Trophoblast cell (in vitro differentiated cells and primary cell): ENCODE results near the gene FAM13A.

Experiments used
- DNase-seq, 2 donors: peaks; one replicate each; pipeline ENCODE4 v3.0.0-alpha.2; 2016
- H2AFZ ChIP-seq: 2 replicates; pipeline ENCODE4 v1.6.1; 2013; ENCODE audit warnings: low read length, moderate library complexity, mild to moderate bottlenecking; ENCODE audit not compliant: insufficient read depth, poor library complexity
- H2AK5ac ChIP-seq: 2 replicates; pipeline ENCODE4 v1.6.1; 2013; ENCODE audit warnings: mild to moderate bottlenecking, low read length
- H2BK120ac ChIP-seq: 2 replicates; pipeline ENCODE4 v1.6.1; 2013; ENCODE audit warnings: low read length, mild to moderate bottlenecking, moderate library complexity; ENCODE audit not compliant: insufficient read depth, poor library complexity
- H2BK12ac ChIP-seq: 2 replicates; pipeline ENCODE4 v1.6.1; 2013; ENCODE audit warnings: mild to moderate bottlenecking, low read length, moderate library complexity
- H2BK5ac ChIP-seq: 2 replicates; pipeline ENCODE4 v1.6.1; 2013; ENCODE audit warnings: low read length, low read depth, moderate library complexity, mild to moderate bottlenecking; ENCODE audit not compliant: poor library complexity
- H3K14ac ChIP-seq: 2 replicates; pipeline ENCODE4 v1.6.1; 2013; ENCODE audit warnings: mild to moderate bottlenecking, low read length
- H3K18ac ChIP-seq: 2 replicates; pipeline ENCODE4 v1.6.1; 2013; ENCODE audit warnings: mild to moderate bottlenecking, low read length
- H3K23ac ChIP-seq: 2 replicates; pipeline ENCODE4 v1.6.1; 2013; ENCODE audit warnings: low read length
- H3K27ac ChIP-seq: 2 replicates; pipeline ENCODE4 v1.5.1; 2013; ENCODE audit warnings: low read depth, mild to moderate bottlenecking, inconsistent platforms, low read length, moderate library complexity
- H3K27me3 ChIP-seq: 2 replicates; pipeline ENCODE4 v1.6.1; 2013; ENCODE audit warnings: inconsistent platforms, mild to moderate bottlenecking, low read length, moderate library complexity; ENCODE audit not compliant: insufficient read depth
- H3K36me3 ChIP-seq, 2 experiments: 1 replicate in 1 of 2; 2 replicates in 1 of 2; pipeline ENCODE4 v1.6.1; 2013; ENCODE audit warnings: low read length in 2 of 2, mild to moderate bottlenecking in 2 of 2, moderate library complexity in 1 of 2; ENCODE audit not compliant: insufficient read depth in 2 of 2, control insufficient read depth in 1 of 2
- H3K4ac ChIP-seq: 2 replicates; pipeline ENCODE4 v1.6.1; 2013; ENCODE audit warnings: low read depth, mild to moderate bottlenecking, low read length, moderate library complexity
- H3K4me1 ChIP-seq, 2 experiments: 1 replicate in 1 of 2; 2 replicates in 1 of 2; pipeline ENCODE4 v1.6.1; 2013; ENCODE audit warnings: low read length in 2 of 2, mild to moderate bottlenecking in 2 of 2, moderate library complexity in 1 of 2; ENCODE audit not compliant: insufficient read depth in 2 of 2, control insufficient read depth in 1 of 2
- H3K4me2 ChIP-seq: 2 replicates; pipeline ENCODE4 v1.6.1; 2013; ENCODE audit warnings: inconsistent platforms, mild to moderate bottlenecking, low read length, moderate library complexity
- H3K4me3 ChIP-seq: 2 replicates; pipeline ENCODE4 v1.5.1; 2013; ENCODE audit warnings: mild to moderate bottlenecking, low read depth, low read length, inconsistent platforms
- H3K79me1 ChIP-seq: one replicate; pipeline ENCODE4 v1.6.1; 2013; ENCODE audit warnings: low read length
- H3K79me2 ChIP-seq: 2 replicates; pipeline ENCODE4 v1.6.1; 2013; ENCODE audit warnings: low read length, mild to moderate bottlenecking; ENCODE audit not compliant: control insufficient read depth, insufficient read depth, poor library complexity
- H3K9ac ChIP-seq: 2 replicates; pipeline ENCODE4 v1.6.1; 2013; ENCODE audit warnings: mild to moderate bottlenecking, low read length
- H3K9me3 ChIP-seq: 2 replicates; pipeline ENCODE4 v1.6.1; 2013; ENCODE audit warnings: low read depth, mild to moderate bottlenecking, control low read depth, inconsistent platforms, low read length; ENCODE audit not compliant: insufficient read depth
- H4K12ac ChIP-seq: 2 replicates; pipeline ENCODE4 v1.6.1; 2013; ENCODE audit warnings: low read depth, mild to moderate bottlenecking, low read length, moderate library complexity
- H4K8ac ChIP-seq: 2 replicates; pipeline ENCODE4 v1.6.1; 2013; ENCODE audit warnings: low read depth, mild to moderate bottlenecking, low read length, moderate library complexity
- H4K91ac ChIP-seq: one replicate; pipeline ENCODE4 v1.6.1; 2013; ENCODE audit warnings: low read depth, mild to moderate bottlenecking, low read length, moderate library complexity
- WGBS: extraction: QIAGEN DNeasy Blood & Tissue Kit; methylation state at CpG from one replicate; pipeline ENCODE4 v1.1.7; 2013; ENCODE audit warnings: missing lambda C conversion rate; ENCODE audit not compliant: insufficient read length, insufficient coverage; ENCODE audit errors: extremely low coverage; 5-methylcytosine and 5-hydroxymethylcytosine counted together

FAM13A gene

DNA sequence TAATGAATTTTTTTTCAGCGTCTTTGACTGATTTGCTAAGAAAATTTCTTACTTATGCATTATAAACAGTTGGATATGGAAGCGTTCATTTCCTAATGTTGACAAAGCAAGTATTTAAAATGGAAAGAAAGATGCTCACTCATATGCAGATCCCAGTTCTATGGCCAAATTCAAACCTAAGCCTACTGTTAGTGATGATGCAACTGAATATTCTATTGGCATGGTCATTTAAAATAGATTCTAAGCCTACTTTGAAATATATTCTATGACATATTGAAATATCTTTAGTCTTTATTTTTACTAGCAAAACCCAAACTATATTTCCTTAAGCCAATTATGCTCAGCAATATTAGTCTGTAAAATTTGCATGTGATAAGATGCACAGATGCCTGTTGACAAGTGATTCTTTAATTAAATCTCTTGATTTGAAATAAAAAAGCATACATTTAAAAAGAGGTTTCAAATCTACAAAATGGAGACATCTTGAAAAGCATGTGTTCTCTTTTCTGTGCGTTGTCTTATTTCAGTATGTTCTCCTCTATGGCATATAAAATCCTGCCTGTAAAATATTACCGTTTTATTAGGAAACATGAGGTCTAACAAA is 262.8 kb downstream of the FAM13A start:
- Histone ChIP-seq H3K79me1 (peaks cover 2% of the 10 kb centered on the region), H3K4me3 (no peak overlapping the region), H2BK12ac (no peak overlapping the region), H2BK5ac (no peak overlapping the region), H2AFZ (no peak overlapping the region), H3K27me3 (no peaks in the 10 kb centered on the region), H3K4ac (no peak overlapping the region), H3K27ac (no peak overlapping the region), H4K91ac (no peak overlapping the region), H3K4me2 (no peak overlapping the region), H4K12ac (no peak overlapping the region), H3K79me2 (no peaks in the 10 kb centered on the region), H3K14ac (no peak overlapping the region), H2BK120ac (no peak overlapping the region), H4K8ac (no peak overlapping the region), H3K9me3 (no peaks in the 10 kb centered on the region), H2AK5ac (no peak overlapping the region), H3K4me1 (no peaks in the 10 kb centered on the region), H3K18ac (no peak overlapping the region), H3K23ac (no peak overlapping the region), H3K9ac (no peak overlapping the region), H3K36me3 (peaks cover 0 to 2% of the 10 kb centered on the region in 2 experiments)
- no peak for DNase-seq
- no CpG with 5 or more reads among the region's 4 CpGs for WGBS

DNA sequence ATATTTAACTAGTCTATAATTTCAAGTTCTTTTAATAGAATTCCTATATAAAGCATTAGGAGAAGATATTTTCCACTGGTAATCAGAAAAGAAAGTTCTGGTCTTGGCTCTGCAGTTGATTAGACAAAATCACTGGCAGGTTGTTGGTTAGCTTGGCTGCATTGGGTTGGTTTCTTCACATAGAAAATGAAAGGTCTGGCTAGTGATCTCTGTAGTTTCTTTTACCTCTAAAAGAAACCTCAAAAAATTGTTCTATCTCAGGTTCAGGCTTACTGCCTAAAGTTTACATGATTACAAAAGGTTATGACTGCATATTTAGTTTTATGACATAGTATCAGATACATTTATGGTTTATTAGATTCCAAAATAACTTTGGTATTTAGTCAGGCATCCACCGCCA is 263.5 kb downstream of the FAM13A start:
- Histone ChIP-seq H4K91ac (no peak overlapping the region), H4K8ac (no peak overlapping the region), H3K36me3 (peaks cover 0 to 2% of the 10 kb centered on the region in 2 experiments), H2AFZ (no peak overlapping the region), H3K14ac (no peak overlapping the region), H3K79me1 (peaks cover 2% of the 10 kb centered on the region), H3K79me2 (no peaks in the 10 kb centered on the region), H3K4me2 (no peak overlapping the region), H2BK5ac (no peak overlapping the region), H4K12ac (no peak overlapping the region), H3K18ac (no peak overlapping the region), H3K23ac (no peak overlapping the region), H3K4ac (no peak overlapping the region), H3K4me3 (no peak overlapping the region), H3K27ac (no peak overlapping the region), H2AK5ac (no peak overlapping the region), H3K9ac (no peak overlapping the region), H3K4me1 (no peaks in the 10 kb centered on the region), H2BK12ac (no peak overlapping the region), H2BK120ac (no peak overlapping the region), H3K27me3 (no peaks in the 10 kb centered on the region), H3K9me3 (no peaks in the 10 kb centered on the region)
- no CpG with 5 or more reads among the region's 1 CpG for WGBS
- no peak for DNase-seq

DNA sequence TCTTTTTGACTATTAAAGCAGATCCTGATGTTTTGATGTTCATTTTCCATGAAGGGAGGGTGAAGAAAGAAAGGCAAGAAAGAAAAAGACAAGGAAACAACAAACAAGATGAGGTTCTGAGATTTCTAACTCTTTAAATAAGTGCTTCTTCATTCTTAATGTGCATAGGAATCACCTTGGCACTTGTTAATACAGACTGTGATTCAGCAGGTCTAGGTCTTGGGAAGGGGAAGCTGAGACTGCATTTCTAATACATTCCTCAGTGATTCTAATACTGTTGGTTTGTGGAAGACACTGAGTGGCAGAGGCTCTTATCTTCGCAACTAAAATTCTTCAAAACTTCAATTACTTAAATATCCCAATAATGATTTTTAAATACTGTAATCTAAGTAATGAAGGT is 264.2 kb downstream of the FAM13A start:
- Histone ChIP-seq H3K27ac (peak overlapping the region; percentile 71), H2AFZ (no peak overlapping the region), H4K12ac (no peak overlapping the region), H2BK12ac (no peak overlapping the region), H2BK120ac (no peak overlapping the region), H3K79me2 (no peaks in the 10 kb centered on the region), H3K4me1 (no peaks in the 10 kb centered on the region), H3K9me3 (no peaks in the 10 kb centered on the region), H3K9ac (no peak overlapping the region), H3K23ac (no peak overlapping the region), H3K27me3 (no peaks in the 10 kb centered on the region), H2BK5ac (no peak overlapping the region), H3K4ac (no peak overlapping the region), H3K79me1 (peaks cover 2% of the 10 kb centered on the region), H2AK5ac (no peak overlapping the region), H3K18ac (no peak overlapping the region), H4K91ac (no peak overlapping the region), H3K36me3 (peaks cover 0 to 2% of the 10 kb centered on the region in 2 experiments), H3K4me2 (no peak overlapping the region), H3K4me3 (no peak overlapping the region), H4K8ac (no peak overlapping the region), H3K14ac (no peak overlapping the region)
- WGBS: no CpG with 5 or more reads among the region's 1 CpG
- DNase-seq: peak; percentile 12 to 65

DNA sequence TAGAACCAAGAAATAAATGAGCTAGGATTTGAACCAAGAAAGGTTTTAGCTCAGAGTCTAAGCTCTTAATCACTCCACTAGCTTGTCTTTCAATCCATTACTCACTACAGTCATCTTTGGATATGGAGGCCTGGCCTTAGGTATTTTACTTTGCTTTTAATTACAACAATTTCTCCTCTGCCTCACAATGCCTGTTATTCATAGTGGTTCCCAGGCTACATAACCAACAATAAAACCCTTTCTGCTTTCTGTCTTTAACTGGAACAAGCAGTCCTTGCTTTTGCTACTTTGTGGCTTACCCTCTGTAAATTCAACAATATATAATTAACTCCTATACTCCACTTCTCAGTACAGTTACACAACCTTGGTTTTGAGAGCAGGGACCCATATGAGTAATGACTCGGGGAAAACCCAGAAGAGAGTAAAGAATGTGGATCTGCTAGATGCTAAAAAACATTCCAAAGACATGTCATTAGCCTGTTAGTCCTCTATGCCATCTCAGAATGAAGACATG is 264.7 kb downstream of the FAM13A start:
- no peaks in the 10 kb centered on the region for H3K9me3 ChIP-seq
- peak overlapping the region; percentile 35 for H3K4me2 ChIP-seq
- H2AFZ ChIP-seq: no peak overlapping the region
- H4K12ac ChIP-seq: no peak overlapping the region
- no peak overlapping the region for H3K4me3 ChIP-seq
- no peak overlapping the region for H2BK120ac ChIP-seq
- WGBS: no CpG with 5 or more reads among the region's 1 CpG
- H3K27ac ChIP-seq: peak overlapping the region; percentile 84
- peak; percentile 69 to 93 for DNase-seq
- peaks cover 0 to 2% of the 10 kb centered on the region in 2 experiments for H3K36me3 ChIP-seq
- H3K18ac ChIP-seq: no peak overlapping the region
- H3K14ac ChIP-seq: no peak overlapping the region
- H3K79me1 ChIP-seq: peaks cover 2% of the 10 kb centered on the region
- no peak overlapping the region for H2BK12ac ChIP-seq
- no peaks in the 10 kb centered on the region for H3K79me2 ChIP-seq
- H2BK5ac ChIP-seq: no peak overlapping the region
- H4K8ac ChIP-seq: no peak overlapping the region
- H3K23ac ChIP-seq: no peak overlapping the region
- H3K4me1 ChIP-seq: no peaks in the 10 kb centered on the region
- H3K27me3 ChIP-seq: no peaks in the 10 kb centered on the region
- H2AK5ac ChIP-seq: no peak overlapping the region
- no peak overlapping the region for H3K4ac ChIP-seq
- no peak overlapping the region for H3K9ac ChIP-seq
- no peak overlapping the region for H4K91ac ChIP-seq
